Fibroblast of lung (primary cell): ENCODE measurements around the gene VPS13D.

ENCODE experiments used
- CTCF ChIP-seq, 2 donors: IDR thresholded peaks in 1 of 2; conservative IDR thresholded peaks in 1 of 2; 1 replicate in 1 of 2; 2 replicates in 1 of 2; pipeline ENCODE4 v1.5.1; 2011 to 2012; ENCODE audit warnings: low read length in 2 of 2, control low read depth in 1 of 2, inconsistent platforms in 1 of 2, low read depth in 1 of 2, mild to moderate bottlenecking in 1 of 2
- EZH2 ChIP-seq: IDR thresholded peaks from 2 replicates; pipeline ENCODE4 v1.5.1; 2012; ENCODE audit warnings: low read length, control low read depth, mild to moderate bottlenecking; ENCODE audit errors: missing control alignments

- TF ChIP-seq CTCF (conservative IDR thresholded peaks at IDR 0.05 in 1 of 2, IDR thresholded peaks at IDR 0.05 in 1 of 2; ENCODE audit: low read depth in 1 of 2, low read length in 2 of 2), result no peak
- TF ChIP-seq EZH2, result no peak
Measured at GRCh38 chr1:12486401-12487005, 256.7 kb downstream of the VPS13D start.
